GM10266 (cell line): ENCODE results near the gene PCDH11X.
"Not testable (repeated sequence)": the region's sequence is repeated elsewhere in the genome, so short reads cannot be mapped to it uniquely, and the experiment has no call there.

Source experiments
- DNase-seq: peaks from one replicate; pipeline ENCODE4 v3.0.0; 2012; ENCODE audit errors: extremely low spot score

PCDH11X gene, protein sequence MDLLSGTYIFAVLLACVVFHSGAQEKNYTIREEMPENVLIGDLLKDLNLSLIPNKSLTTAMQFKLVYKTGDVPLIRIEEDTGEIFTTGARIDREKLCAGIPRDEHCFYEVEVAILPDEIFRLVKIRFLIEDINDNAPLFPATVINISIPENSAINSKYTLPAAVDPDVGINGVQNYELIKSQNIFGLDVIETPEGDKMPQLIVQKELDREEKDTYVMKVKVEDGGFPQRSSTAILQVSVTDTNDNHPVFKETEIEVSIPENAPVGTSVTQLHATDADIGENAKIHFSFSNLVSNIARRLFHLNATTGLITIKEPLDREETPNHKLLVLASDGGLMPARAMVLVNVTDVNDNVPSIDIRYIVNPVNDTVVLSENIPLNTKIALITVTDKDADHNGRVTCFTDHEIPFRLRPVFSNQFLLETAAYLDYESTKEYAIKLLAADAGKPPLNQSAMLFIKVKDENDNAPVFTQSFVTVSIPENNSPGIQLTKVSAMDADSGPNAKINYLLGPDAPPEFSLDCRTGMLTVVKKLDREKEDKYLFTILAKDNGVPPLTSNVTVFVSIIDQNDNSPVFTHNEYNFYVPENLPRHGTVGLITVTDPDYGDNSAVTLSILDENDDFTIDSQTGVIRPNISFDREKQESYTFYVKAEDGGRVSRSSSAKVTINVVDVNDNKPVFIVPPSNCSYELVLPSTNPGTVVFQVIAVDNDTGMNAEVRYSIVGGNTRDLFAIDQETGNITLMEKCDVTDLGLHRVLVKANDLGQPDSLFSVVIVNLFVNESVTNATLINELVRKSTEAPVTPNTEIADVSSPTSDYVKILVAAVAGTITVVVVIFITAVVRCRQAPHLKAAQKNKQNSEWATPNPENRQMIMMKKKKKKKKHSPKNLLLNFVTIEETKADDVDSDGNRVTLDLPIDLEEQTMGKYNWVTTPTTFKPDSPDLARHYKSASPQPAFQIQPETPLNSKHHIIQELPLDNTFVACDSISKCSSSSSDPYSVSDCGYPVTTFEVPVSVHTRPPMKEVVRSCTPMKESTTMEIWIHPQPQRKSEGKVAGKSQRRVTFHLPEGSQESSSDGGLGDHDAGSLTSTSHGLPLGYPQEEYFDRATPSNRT (N-terminal part only)

DNA sequence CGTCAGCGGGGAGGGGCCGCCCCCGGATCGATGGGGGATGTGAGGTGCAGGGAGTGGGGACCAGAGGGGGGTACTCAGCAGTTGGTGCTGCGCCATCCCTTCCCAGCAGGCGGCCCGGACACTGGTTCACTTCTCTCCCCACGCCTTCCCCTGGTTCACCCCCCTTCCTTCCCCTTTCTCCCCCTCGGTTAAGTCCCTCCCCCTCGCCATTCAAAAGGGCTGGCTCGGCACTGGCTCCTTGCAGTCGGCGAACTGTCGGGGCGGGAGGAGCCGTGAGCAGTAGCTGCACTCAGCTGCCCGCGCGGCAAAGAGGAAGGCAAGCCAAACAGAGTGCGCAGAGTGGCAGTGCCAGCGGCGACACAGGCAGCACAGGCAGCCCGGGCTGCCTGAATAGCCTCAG is at the start of gene PCDH11X:
Gene PCDH11X (plus strand): TSS at position 241 of the 400 bp plus-strand sequence. CDS start 56,130 bp downstream, outside the sequence.
- not testable (repeated sequence) for DNase-seq

DNA sequence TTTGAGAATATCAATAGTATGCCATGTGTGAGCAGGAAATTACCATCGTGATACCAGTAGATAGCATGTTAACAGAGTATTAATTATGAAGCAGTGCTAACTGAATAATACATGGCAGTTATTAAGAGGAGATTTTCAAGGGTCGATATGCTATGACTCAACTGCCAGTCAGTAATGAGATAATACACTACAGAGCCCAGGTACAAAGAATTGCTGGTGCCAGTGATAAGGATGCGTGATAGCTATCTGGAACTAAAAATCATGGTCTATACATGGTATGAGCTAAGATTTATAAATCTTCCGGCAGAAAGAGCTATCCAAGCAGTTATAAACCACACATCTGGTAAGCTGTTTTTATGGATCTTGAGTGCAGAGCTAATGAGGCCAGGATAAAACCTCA is 31.7 kb upstream of the PCDH11X start:
- DNase-seq: not testable (repeated sequence)

DNA sequence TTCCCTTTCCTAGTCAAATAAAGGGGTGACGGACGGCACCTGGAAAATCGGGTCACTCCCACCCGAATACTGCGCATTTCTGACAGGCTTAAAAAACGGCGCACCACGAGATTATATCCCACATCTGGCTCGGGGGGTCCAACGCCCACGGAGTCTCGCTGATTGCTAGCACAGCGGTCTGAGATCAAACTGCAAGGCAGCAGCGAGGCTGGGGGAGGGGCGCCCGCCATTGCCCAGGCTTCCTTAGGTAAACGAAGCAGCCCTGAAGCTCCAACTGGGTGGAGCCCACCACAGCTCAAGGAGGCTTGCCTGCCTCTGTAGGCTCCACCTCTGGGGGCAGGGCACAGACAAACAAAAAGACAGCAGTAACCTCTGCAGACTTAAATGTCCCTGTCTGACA is 26.2 kb upstream of the PCDH11X start:
- not testable (repeated sequence) for DNase-seq

DNA sequence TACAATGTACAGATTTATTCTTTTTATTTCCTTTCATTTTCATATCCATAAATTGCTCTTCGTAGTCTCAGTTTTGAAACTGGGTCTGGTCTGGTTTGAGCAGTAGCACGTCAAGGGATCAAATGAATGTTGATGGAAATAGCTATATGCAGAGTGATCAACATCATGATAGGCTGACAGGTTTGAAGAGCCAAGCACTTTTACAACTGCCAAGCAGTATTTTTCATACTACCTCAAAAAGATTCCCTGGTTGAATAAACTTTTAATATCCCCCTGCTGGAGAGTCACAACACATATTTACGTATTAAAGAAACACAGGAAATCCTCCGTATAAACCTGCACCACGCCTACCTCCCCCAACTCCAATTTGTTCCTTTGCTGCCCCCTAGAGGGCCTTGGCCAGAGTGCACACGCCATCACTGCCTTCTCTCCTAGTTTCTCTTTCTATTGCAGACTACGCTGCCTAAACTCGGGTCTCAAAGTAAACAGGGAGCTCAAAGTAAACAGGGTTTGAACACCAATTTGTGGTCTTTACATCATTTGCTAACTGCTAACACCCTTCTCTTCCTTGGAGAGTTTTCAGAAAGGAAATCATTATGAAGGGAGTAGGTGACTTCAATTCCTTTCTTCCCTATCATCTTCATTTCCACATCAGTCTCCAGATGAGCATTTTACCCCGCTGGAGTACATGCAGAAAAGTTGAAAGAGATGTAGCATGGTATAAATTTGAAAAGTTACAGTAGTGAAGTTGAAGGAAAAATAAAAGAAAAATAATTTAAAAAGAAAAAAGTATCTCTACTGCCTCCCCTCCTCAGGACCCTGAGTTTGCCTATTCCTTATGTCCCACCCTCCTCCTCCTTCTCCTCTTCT is 8.3 kb upstream of the PCDH11X start:
- not testable (repeated sequence) for DNase-seq

DNA sequence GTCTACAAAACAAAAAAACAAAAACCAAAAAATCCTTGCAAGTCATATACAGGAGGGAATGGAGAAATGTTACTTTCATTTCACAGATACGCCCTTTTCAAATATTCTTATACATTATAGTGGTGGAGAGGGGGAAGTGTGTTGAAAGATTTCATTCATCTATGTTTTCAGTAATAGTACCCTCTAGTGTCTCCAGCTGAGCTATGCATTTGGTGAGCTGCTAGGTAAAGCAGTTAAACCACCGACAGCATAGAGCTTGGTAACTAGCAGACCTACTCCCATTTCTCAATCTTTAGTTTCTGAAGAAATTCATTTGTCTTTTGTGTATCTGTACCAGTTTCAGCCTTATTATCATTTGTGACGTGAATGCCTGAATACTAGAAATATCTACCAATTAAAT is 5.2 kb upstream of the PCDH11X start:
- not testable (repeated sequence) for DNase-seq

DNA sequence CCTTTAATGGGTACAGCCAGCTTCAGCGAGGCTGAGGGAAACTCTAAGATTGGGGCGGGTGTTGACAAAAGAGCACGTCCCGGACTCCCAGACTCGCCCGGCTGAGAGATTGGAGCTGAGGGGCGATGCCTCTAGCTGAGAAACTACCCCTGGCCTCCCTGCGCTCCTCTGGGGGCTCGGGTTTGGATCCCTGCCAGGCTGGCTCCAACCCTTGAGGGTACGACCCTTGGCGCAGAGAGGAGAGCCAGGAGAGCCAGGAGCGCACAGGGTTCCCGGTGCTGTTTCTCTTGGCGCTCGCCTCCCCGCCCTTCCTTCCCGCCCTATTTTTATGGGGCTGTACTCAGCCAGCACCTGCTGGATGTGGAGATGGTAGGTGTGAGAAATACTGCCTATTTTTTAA is 833 bp downstream of the PCDH11X start:
- not testable (repeated sequence) for DNase-seq

DNA sequence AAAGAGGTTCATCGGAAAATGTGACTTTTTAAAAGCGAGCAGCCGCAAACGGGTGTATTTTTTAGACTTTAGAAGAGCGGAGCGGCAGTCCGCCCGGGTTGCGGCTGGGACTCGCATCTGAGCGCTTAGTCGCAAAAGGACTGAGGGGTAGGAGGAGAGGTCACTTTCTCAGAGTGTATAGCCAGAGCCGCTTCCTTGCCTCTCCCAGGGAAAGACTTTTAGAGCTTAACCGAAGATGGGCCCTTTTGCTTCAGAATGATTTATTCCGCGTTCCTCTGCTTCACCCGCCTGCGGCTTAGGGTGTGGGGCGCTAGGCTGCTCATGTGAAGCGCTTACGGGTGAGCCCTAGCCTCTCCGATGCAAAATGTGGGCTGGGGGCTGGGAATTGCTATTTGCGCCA is 1.5 kb downstream of the PCDH11X start:
- not testable (repeated sequence) for DNase-seq

DNA sequence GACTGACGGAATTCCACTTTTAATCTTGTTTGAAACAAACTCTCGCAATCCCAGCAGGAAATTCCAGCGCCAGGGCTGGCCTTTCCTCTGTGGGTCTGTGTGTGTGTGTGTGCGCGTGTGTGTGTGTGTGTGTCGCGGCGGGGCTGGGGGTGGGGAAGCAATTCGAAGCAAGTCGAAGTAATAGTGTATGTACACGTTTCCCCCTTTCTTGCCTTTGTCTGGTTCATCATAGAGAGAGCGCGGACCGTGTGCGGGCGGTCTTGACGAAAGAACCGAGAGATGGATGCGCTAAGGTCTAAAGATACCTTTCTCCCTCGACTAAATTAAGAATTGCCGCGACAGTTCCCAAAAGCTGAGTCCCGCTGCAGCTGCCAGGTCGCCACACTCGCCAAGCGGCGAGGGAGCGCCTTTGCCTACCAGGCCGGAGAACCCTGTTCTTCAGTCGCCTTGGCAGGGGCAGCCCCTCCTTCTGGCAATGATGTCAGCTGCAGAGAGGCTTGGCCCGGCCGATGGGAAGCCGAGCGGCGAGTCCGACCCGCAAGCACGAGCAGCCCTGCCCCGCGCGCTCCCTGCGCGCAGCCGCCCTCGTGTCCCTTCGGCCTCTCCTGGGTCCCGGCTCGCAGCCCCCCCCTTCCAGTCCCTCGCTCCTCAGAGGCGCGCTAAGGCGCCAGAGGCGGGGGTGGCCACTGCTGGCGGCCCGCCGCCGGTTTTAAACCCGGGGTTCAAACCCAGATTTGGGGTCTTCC is 2.6 kb downstream of the PCDH11X start:
- DNase-seq: not testable (repeated sequence)

DNA sequence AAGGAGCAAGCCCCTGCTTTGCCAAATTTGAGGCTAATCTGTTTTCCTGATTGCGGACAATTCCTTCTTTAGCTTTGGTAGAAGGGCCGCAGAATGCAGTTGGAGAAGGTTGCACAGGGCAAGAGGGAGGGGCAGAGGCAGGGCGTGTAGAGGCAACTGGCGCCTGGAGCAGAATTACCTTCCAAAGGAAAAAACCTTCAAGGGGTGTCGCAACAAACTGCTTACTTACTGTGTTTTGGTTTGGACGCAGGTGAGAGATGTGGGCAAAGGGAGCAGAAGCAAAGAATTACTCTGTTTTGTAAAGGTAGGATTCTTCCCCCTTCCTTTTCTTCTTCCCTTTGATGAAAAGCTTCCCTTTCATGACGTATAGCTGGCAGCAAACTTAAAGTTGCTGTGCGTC is 3.6 kb downstream of the PCDH11X start:
- not testable (repeated sequence) for DNase-seq

DNA sequence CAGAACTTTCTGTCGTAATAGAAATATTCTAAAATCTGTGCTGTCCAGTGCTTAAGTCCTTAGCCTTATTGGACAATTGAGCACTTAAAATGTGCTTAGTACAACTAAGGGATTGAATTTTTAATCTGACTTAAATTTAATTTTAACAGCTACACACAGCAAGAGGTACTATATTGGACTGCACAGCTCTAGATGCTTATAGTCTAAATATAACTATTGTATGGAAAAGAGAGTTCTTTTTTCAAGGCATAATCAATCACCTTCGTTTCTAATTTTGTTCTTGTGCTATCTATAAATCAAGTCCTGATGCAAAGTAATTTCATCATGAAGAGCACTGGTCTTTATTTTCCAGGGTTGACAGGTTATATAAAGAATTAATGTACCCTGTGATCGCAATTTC is 38.4 kb downstream of the PCDH11X start:
- DNase-seq: not testable (repeated sequence)

DNA sequence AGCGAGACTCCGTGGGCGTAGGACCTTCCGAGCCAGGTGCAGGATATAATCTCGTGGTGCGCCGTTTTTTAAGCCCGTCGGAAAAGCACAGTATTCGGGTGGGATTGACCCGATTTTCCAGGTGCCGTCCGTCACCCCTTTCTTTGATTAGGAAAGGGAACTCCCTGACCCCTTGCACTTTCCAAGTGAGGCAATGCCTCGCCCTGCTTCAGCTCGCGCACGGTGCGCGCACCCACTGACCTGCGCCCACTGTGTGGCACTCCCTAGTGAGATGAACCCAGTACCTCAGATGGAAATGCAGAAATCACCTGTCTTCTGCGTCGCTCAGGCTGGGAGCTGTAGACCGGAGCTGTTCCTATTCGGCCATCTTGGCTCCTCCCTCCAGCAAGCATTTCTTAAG is 46.1 kb downstream of the PCDH11X start:
- DNase-seq: not testable (repeated sequence)
